ENCODE results near the gene RAB3IL1.

GRCh38 chr11:61883327-61883726 is 34.0 kb downstream of the RAB3IL1 start:
- TF ChIP-seq CTCF (IDR thresholded peaks at IDR 0.05; ENCODE audit: low read depth, low read length): no peak
- no peak for TF ChIP-seq EZH2phosphoT487 (IDR thresholded peaks at IDR 0.05; ENCODE audit: low read depth)

Measured in OCI-LY3 (cell line).